Activated CD8-positive, alpha-beta memory T cell treated with anti-CD3 and anti-CD28 coated beads, Interleukin-2, amount 50 U/mL, for 48 hours (primary cell): ENCODE measurements around the gene USP49.
"Not testable (repeated sequence)": the region's sequence is repeated elsewhere in the genome, so short reads cannot be mapped to it uniquely, and the experiment has no call there.

Experiments
- DNase-seq: peaks from one replicate; pipeline ENCODE4 v3.0.0-alpha.2; 2020

USP49 gene

DNA sequence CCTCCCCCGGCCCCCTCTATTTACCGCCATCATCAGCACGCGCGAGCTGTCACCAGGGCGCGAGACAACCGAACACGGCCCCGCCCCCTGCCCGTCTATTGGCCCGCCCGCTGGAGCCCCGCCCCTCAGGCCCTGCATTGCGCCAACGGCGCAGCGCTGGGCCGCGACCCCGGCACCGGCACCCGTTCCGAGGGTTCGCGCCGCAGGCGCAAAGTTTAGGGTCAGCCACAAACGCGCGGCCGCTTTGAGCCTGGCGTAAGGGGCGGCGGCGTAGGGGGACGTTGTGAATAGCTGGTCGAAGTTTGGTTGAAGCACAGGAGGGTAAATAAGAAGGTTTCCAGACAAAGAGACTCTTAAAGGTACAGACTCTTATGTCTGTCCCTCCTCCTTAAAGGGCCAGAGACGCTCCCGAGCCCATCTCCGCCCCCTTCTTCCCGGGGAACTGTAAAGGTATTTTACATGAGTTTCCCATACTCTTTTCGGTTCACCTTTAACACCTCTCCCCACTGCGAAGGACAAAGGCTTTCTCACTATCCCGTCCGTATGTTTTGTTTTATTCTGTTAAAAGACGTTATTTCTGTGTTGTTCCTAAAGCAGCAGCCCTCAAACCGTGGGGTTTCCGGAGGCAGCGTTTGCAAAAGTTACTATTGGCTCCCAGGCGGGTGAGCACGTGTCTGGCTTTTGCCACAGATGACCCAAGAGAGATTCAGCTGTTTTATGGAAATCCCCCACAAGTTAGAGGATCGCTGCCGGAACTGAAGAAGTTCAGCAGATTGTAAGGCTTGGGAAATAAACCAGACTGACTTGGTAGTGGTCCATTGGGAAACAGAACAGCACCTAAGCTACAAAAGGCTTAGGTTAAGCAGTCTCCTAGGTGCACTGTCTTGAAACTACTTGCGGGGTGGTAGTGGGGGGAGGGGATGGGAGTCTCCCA, at the start of gene USP49:
TSS of gene USP49 (minus strand) at position 76 of the 934 bp plus-strand sequence. CDS start 88,392 bp downstream, outside the sequence.
- peak; percentile 95 for DNase-seq

DNA sequence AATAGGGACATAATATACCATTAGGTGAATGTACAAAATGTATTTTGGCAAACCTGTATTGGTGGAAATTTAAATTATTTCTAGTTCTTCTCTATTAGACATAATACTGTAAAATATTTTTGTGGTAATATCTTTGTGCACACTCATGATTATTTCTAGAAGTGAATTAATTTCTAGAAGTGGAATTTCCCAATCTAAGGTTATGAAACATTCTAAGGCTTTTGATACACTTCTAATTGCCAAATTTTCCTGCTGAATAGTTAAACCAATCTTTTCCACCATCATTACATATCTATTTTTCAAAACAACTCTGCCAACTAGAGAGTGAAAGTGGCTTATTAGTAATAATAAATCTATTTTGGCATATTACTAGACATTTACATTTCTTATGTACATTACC, 48.3 kb upstream of the USP49 start:
- DNase-seq: no peak

DNA sequence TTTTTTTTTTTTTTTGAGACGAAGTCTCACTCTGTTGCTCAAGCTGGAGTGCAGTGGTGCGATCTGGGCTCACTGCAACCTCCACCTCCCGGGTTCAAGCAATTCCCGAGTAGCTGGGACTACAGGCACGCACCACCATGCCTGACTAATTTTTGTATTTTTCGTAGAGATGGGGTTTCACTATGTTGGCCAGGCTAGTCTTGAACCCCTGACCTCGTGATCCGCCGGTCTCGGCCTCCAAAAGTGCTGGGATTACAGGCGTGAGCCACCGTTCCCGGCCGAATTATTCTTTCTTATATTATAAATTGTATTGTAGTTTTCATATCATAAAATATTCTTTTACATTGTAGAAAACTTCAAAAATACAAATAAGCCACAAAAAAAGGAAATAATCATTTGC, 47.7 kb upstream of the USP49 start:
- not testable (repeated sequence) for DNase-seq

DNA sequence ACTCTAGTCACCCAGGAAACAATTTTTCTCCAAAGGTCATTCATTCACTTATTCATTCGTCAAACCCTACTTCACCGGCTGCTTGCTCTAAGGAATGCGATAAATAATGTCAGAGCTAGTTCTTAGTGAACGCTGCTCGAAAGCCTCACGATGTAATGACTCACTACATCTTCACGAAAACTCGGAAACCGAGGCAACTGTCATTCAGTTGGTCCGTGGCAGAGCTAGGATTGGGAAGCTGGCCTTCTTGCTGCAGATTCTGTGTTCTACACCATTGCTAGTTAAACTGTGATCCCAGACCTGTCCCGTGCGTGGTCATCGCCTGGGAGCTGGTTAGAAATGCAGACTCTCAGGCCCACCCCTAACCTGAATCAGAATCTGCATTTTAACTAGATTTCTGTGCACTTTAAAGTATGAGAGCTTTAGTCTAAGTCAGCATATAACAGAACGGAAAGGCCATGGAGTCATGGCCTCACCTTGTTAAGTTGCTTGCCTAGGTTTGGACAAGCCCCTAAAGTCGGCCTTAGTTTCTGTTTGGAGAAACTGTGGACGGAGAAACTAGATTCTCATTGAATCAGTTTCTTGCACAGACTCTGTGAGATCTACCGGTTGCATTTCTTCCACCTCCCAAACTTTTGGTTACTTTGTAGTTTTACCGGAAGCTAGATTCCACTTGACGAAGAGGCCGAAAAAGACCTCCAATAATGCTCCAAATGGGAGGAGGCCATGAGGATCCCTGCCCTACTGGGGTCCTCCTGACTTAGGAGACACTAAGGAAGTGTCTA, 47.1 kb upstream of the USP49 start:
- peak; percentile 70 for DNase-seq

DNA sequence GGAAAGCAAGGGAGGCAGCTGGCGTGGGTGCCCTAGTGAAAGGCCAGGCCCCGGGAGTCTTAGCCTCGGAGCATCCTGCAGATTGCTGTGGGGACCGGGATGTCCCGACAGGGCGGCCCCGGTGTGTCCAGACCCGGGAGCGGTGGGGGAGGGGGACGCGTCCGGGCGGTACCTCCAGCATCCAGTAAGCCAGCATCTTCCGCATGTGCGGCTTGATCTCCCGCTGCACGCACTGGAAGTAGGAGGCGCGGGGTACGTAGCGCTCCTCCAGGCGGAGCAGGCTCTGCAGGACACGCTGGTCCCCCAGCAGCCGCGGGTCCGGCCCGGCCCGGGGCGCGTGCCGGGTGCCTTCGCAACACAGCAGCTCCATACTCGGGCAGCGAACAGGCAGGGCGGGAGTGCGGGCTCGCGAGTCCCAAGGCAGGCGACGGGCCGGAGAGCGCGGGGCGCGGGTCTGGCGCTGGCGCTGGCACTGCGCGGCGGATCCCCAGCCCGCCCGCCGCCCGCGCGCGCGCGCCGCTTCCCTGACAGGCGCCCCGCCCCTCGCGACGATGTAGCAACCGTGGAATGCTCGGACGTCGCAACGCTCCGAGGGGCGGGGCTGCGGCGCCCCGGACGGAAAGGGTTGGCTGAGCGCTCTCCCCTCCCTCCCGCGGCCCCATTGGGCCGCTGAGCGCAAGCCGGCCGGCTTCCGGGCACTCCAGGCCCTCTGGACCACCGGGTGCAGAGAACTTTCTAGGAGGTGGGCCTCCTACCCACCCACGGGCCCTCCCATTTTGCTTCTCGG, 46.3 kb upstream of the USP49 start, which contains the start of gene CCND3:
TSS of gene CCND3 (minus strand) at position 529 of the 787 bp plus-strand sequence. CDS start at position 370, 159 bp downstream.
- DNase-seq: peak; percentile 95

DNA sequence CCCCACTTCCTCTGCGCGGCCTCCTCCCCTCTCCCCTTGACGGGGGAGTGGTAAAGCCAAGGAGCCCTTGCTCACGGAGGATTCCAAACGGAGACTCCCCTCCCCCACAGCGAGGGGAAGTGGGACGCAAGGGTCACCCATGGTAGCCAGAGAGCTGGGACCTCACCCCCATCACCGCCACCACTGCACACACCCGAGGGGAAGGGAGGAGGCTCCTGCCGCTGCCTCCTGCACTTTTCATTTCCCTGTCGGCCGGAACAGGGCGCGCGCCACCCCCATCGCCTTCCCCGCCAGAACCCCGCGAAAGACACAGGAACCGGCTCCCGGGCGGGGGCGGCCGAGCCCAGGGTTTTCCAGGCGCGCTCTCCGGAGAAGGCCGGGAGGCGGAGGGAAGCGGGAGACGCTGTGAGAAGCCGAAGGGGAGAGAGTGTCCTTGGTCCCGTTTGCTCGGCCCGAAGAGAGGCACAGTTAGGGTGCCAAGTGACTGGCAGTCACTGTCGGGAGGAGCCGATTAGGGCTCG, 45.6 kb upstream of the USP49 start:
- DNase-seq: peak; percentile 77

DNA sequence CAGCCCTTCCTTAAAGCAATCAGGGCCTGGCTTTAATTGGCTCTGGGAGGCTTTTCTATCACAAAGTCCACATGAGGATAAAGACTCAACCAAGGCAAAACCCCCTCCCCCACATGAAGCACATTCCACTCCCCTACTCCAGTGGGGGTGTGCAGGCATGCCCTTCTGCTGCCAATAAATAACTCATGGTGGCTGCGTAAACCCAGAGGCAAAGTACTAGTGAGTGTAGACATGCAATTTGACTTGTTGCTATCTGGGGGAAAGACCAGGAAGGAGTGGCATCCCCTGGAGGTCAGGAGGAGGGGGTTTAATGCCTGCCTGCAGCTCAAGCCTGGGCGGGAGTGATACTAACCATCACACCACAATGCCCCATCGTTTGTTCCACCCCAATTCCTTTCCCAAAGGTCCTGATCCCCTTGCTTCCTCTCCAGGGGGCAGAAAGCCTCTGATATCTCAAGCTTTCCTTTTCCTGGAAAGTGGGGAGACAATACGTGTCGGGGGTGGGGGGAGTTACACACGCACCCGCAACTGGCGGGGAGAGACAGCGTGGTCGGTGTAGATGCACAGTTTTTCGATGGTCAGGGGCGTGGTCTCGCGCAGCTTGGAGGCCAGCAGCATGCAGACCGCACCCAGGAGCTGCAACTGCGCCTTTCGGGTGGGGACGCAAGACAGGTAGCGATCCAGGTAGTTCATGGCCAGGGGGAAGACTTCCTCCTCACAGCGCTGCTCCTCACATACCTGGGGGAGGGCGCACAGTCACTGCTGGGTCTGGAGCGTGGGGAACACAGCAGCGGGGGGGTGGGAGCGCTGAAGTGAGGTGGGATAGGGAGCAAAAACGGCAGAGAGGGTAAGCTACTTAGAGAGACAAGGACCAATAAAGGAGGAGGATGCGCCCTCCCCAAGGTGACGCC, 44.9 kb upstream of the USP49 start:
- DNase-seq: peak; percentile 71

DNA sequence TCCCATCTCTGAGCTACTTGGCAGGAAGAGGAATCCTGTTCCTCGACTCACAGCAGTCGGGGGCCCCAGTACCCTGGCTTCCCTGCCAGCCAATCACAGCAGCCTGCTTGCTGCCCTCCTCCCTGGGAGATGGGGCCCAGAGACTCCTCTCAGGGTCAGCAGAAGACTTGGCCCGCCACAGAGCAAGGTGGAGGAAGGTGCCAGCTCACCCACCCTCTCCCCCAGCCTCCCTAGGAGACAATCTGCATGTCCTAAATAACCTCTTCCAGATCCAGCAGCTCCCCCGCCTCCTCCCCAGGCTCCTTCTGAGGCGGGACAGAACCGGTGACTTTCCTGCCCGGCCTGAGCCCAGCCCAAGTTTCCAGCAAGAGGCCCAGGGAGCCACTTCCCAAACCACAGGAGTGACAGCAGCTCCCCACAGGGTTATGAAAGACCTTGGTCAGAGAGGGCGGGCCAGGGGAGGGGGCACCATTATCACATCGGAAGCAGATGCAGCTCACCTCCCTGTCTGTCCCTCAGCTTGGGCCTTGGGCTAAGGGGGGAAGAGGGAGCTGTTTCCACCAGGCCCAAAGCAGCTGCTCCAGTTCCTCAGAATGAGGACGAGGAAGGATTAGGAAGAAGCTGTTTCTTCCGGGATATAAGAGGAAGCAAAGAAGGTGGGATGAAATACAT, 44.1 kb upstream of the USP49 start:
- DNase-seq: peak; percentile 74

DNA sequence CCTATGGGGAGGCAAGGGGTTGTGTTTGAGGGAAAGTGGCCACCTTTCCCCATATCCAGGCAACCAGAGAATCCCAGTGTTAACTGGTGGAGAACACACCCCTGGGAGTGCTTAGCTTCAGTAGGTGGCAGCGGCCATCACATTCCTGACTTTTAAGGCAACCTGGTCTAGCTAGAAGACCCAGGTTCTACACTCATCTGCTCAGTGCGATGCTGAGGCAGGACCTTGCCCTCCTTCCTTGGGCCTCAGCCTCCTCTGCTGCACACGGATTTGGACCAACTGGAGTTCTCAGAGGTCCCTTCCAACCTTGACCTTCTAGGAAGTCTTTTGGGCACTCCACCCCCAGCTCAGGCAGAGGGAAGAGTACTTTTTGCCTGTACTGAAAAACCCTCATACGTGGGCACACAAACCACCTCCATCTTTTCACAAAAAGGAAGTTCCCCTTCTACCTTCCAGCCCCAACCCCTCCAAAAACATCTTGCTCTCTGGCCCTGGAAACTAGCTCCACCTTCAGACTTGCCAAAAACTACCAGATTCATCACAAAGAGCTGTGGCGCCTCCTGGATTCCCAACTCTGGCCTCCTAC, 43.5 kb upstream of the USP49 start:
- no peak for DNase-seq

DNA sequence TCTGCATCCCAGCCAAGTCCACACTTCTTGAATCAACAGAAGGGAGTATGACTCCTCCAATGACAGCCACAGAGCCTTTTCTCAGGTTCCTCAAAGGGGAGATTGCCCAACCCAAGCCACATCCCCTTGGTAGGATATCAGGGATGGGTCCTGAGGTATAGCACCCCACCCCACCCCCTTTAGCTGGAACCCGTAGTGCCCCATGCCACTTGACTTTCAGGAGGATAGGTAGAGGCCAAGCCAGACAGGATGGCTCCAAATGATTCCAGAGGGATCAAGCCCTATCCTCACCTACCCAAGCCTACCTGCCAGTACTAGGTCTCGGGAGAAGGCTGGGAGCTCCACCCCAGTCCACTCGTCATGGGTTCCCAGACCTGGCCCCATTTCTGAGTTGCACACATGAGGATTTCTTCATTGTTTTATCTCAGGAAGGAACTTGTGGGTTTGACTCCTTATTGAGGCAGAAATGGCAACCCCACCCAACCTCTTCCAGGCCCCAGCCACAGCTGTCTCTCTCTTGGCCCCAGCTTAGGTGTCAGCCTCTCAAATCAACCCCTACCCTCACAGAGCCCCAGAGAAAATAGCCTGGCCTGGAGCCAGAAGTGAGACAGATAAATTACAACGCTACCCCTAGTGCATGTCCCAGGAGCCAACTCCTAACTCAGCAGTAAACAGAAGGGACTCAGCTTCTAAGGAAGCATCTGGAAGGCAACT, 42.8 kb upstream of the USP49 start:
- DNase-seq: no peak

DNA sequence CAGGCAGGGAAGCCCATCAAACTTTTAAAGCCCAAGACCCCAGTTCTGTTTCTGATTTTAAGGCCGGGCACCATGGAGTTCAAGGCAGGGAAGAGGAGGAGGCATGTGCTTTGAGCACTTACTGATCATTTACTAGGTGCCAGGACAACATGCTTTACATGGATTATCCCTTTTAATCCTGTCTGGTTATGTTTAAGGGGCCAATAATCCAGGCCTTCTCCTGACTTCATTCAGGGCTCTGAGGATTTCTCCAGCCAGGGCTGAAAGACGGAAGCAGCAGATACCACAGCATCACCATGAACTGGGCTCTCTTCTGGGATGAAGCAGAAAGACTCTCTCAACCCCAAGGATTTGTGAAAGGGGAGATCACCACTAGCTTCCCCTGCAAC, 42.3 kb upstream of the USP49 start:
- no peak for DNase-seq

DNA sequence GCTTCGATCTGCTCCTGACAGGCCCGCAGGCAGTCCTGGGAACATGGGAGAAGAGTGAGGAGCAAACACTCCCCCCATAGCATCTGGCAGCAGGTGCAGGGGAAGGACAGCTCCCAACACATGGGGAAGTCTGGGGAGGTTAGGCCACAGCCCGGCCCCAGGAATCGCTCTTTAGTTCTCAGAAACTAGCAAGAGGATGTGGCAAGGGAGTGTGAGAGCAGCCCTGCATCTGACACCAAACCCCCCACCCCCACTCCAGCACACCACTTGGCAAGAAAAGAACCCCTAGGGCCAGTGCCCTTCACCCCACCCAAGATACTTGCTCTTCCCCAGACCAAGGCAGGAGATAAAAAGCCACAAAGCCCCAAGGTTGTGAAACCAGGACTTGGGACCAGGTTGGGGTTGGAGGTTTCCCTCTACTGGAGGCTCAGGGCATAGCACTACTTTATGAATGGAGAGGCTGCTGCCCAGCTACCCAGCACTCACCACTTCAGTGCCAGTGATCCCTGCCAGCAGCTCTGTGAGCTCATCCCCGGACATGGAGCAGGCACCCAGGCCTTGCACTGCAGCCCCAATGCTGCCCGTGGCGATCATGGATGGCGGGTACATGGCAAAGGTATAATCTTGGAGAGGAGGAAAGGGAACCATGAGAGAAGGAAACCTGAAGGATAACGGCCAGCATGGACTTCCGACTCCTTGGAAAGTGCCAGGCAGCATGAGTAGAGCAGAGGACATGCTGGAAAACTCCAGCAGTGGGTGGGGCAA, 41.1 kb upstream of the USP49 start:
- DNase-seq: peak; percentile 80

DNA sequence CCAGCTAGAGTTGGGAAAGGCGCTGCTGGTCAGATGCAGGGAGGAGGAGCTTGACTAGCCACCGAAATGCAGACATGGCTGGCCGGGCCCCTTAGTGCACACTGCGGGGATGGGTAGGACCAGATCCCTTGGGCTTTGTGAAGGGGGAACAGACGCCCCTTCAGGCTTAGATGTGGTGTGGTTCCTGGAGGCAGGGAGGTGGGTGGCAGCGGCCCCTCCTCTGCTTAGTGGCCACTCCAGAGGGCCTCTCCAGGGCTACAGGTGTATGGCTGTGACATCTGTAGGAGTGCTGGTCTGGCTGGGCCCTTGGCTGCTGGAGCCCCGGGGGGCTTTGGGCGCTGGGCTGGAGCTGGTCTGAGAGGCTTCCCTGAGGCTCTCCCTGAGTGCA, 40.5 kb upstream of the USP49 start:
- DNase-seq: no peak

DNA sequence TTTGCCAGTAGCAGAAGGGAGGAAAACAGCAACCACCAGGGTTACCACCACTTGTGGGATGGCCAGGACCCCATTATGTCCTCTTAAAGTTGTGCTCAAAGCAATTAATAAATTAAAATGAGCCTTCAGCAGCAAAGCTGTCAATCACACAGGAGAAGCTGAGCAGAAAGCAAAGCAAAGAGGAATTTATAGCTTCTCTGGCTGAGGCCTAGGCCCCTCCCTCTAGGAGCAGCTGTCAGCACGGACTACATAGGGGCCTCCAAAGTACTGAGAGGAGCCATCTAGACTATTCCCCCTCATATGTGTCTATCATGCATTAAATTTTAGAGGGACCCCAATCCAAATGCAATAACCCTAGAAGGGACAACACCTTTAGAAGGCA, 40.0 kb upstream of the USP49 start:
- no peak for DNase-seq

DNA sequence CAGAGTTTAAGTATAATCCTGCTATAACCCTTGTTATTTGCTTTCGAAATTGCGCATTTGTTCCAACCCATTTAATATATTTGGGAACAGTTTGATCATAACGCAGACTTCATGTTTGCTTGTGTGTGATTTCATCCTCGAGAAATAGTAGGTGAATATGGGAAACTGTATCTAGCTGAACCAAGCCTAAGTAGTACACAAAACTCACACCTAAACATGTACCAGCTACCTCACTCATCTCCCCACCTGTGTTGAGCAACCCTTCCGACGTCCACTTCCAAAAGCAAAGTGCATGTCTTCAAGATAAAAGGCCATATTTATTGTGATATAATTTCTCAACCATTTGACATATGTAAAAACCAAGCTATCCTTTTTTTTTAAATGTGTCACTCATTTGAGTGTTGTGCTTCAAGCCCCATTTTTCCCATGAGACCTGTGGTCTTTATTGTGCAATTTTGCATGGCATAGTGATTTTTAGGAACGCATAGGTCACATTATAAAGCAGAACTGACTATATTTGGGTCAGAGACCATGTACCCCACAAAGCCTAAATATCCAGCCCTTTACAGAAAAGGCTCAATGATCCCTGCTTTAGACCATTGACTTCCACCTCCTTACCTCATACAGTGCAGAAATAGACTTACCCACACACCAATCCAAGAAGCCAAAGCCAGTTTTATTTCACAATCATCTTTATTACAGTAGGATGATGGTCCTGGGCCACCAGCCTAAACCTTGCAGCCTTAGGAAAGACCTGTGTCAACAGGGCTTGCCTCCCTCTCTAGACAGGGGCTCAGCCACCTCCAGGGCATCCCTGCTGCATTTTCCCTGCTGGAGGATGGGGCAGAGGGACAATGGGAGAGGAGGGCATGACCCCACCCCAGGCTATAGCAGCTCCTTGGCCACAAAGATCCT, 39.4 kb upstream of the USP49 start:
- no peak for DNase-seq

DNA sequence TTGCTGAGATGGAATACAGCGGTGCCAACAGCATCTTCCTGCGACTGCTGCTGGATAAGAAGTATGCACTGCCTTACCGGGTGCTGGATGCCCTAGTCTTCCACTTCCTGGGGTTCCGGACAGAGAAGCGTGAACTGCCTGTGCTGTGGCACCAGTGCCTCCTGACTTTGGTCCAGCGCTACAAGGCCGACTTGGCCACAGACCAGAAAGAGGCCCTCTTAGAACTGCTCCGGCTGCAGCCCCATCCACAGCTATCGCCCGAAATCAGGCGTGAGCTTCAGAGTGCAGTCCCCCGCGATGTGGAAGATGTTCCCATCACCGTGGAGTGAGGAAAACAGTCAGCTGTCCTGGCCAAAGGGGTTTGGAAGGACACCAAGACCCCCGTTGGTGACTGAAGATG, 37.2 kb upstream of the USP49 start:
- no peak for DNase-seq

DNA sequence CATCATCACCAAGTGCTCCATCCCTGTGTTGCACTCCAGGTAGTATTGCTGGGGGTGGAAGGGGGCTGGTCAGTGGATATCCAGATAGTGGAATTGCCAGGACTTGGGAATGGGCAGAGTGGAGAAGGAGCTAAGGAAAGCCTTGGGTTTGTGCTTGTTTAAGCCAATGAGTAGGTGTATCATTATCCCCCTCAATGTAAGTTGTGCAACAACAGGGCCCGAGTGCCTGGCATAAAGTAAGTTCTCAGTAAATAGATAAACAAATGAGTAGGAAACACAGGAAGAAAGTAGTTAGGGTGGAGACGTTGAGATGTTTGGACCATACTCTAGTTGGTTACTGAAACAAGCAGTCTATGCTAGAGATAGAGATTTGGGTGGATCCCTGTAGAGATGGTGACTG, 36.6 kb upstream of the USP49 start:
- no peak for DNase-seq

DNA sequence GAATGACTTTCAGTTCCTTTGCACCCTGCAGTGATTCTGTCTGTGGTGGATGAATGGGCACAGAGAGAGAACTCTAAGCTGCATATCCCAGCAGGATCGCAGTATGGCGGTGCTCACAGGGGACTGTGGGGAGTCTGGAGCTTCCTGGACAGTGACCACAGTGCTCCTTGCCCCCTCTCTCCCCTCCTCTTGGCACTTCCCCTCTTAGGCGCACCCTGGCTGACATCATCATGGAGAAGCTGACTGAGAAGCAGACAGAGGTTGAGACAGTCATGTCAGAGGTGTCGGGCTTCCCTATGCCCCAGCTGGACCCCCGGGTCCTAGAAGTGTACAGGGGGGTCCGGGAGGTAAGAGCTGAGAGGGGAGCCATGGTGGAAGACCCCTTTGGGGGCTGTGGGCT, 34.7 kb upstream of the USP49 start:
- DNase-seq: no peak
